GM12874 (cell line): ENCODE measurements around the gene MARK1.

ENCODE experiments used
- TF ChIP-seq, protein P1 (sequence below): IDR thresholded peaks from 2 replicates; pipeline ENCODE4 v1.5.1; 2011; ENCODE audit warnings: low read depth, mild to moderate bottlenecking, control low read depth, low read length, moderate library complexity; ENCODE audit not compliant: insufficient read depth

MARK1 gene

DNA sequence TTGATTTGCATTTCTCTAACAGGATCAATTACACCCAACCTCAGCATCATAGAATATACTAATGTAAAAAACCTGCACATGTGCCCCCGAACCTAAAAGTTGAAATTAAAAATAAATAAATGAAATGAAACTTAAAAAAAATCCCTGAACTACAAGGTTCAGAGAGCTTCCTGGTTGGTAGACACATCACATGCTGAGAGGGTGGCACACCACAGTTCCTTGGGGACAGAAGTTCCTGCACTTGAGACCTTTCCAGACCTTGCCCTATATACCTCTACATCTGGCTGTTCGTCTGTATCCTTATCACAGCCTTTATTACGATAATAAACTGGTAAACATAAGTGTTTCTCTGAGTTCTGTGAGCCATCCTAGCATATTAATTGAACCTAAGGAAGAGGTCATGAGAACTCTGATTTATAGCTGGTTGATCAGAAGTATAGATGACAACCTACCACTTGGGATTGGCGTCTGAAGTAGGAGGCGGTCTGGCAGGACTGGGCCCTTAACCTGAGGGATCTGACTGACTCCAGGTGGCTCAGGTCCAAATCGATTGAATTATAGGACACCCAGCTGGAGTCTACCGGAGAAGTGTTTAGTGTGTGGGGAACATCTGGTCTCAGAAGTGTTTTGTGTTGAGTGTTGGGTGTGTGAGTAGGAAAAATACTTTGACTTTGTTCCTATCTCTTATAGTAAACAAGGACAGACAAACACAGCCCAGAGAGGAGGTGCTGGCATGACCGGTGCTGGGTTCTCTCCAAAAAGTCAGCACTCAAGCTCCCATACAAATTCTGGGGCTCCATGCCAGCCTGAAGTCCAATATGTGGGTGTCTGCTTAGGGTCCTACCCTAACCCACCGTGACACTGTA is 181.2 kb downstream of the MARK1 start:
- TF ChIP-seq, protein P1, sequence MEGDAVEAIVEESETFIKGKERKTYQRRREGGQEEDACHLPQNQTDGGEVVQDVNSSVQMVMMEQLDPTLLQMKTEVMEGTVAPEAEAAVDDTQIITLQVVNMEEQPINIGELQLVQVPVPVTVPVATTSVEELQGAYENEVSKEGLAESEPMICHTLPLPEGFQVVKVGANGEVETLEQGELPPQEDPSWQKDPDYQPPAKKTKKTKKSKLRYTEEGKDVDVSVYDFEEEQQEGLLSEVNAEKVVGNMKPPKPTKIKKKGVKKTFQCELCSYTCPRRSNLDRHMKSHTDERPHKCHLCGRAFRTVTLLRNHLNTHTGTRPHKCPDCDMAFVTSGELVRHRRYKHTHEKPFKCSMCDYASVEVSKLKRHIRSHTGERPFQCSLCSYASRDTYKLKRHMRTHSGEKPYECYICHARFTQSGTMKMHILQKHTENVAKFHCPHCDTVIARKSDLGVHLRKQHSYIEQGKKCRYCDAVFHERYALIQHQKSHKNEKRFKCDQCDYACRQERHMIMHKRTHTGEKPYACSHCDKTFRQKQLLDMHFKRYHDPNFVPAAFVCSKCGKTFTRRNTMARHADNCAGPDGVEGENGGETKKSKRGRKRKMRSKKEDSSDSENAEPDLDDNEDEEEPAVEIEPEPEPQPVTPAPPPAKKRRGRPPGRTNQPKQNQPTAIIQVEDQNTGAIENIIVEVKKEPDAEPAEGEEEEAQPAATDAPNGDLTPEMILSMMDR: no peak

DNA sequence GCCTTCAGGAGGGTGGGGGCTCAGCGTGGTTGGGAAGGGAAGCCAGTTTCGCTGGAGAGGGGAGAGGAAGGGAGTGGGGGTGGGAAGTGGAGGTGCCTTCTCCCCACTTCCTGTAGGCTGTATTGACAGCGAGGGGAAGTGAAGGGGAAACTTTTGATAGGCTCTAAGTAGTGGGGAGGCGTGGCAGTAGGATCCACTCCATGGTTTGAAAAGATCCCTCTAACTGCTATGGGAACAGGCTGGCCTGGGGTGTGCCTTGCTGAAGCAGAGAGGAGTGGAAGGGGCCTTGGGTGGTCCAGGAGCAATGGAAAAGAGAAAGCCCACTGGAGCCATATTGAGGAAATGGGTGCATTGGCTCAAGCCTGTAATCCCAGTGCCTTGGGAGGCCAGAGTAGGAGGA is 182.4 kb downstream of the MARK1 start:
- TF ChIP-seq, protein P1: no peak

DNA sequence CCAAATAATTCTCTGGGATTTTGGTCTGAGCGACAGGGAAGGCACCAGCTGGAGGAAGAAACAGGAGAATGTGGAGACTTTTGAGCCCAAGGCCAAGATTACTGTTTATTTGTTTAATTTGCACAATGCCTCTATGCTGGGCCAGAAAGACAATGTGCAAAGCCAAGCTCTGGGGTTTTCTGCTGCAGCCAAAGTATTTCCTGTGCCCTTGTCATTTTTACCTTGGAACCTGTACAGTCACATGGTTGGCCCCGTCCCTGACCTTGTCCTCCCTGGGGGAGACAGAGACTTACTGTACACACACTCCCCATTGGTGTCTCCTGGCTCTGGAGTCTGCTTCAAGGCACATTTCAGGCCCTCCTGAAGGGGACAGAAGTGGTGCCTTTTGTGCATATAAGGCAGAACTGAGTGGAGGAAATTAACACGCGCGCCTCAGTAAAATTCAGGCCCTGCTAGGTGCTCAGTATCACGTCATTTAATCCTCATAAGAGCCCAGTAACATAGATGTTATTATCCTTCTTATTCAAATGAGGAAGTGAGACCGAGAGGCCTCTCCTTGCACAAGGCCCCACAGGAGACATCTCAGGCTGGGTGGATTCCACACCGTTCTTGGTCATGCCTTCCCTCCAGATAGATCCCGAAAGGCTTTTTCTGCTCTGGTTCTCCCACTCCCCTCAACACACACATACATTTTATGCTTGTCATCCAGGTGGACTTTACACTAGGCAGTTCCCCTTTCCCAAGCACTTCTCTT is 183.3 kb downstream of the MARK1 start:
- TF ChIP-seq, protein P1: no peak
